ENCODE data around the gene SPINK14. TPM values are rescaled to one million over a fixed set of nuclear protein-coding genes. Genes with fewer than 3 reads are reported as not detected.

The SPINK14 gene
- total and polyA plus RNA-seq, 2 donors from 2014 or later: not detected

GRCh38 chr5:148135091-148136048 lies 33.0 kb upstream of the SPINK14 start:
- Histone ChIP-seq H3K9ac (ENCODE audit: low read length in 3 of 3) (no peak overlapping the region), H3K27me3 (ENCODE audit: control insufficient read depth, insufficient read depth, low read length) (no peaks in the 10 kb centered on the region), H3K4me3 (ENCODE audit: low read length in 3 of 3) (no peak overlapping the region), H3K9me3 (ENCODE audit: control insufficient read depth in 2 of 3, insufficient read depth in 1 of 3, low read length in 3 of 3) (no peaks in the 10 kb centered on the region), H3K4me1 (ENCODE audit: control insufficient read depth in 2 of 3, insufficient read depth in 2 of 3, low read depth in 1 of 3, low read length in 3 of 3) (no peaks in the 10 kb centered on the region), H3K36me3 (ENCODE audit: control insufficient read depth in 2 of 3, insufficient read depth in 3 of 3, low read length in 3 of 3) (no peaks in the 10 kb centered on the region), H3K27ac (ENCODE audit: low read depth in 2 of 2, low read length in 2 of 2) (no peak overlapping the region)
- intact Hi-C loops (cut with DNase I): no loop called here
- no peak for TF ChIP-seq CTCF (IDR thresholded peaks at IDR 0.05; ENCODE audit: borderline replicate concordance, extremely low read depth, insufficient read depth)
- FAIRE-seq (no peak), DNase-seq (no peak)

- no peaks in the 10 kb centered on the region for H3K4me1 ChIP-seq (ENCODE audit: control insufficient read depth in 2 of 3, insufficient read depth in 2 of 3, low read depth in 1 of 3, low read length in 3 of 3)
- H3K27ac ChIP-seq (ENCODE audit: low read depth in 2 of 2, low read length in 2 of 2): no peak overlapping the region
- no peaks in the 10 kb centered on the region for H3K27me3 ChIP-seq (ENCODE audit: control insufficient read depth, insufficient read depth, low read length)
- no peak overlapping the region for H3K9ac ChIP-seq (ENCODE audit: low read length in 3 of 3)
- no peak for DNase-seq
- no peaks in the 10 kb centered on the region for H3K9me3 ChIP-seq (ENCODE audit: control insufficient read depth in 2 of 3, insufficient read depth in 1 of 3, low read length in 3 of 3)
- no peak for TF ChIP-seq CTCF (IDR thresholded peaks at IDR 0.05; ENCODE audit: borderline replicate concordance, extremely low read depth, insufficient read depth)
- no peak overlapping the region for H3K4me3 ChIP-seq (ENCODE audit: low read length in 3 of 3)
- intact Hi-C loops (cut with DNase I): no loop called here
- no peaks in the 10 kb centered on the region for H3K36me3 ChIP-seq (ENCODE audit: control insufficient read depth in 2 of 3, insufficient read depth in 3 of 3, low read length in 3 of 3)
- no peak for FAIRE-seq
Observed at GRCh38 chr5:148140846-148141245, 27.5 kb upstream of the SPINK14 start.

GRCh38 chr5:148141645-148142044 lies 26.7 kb upstream of the SPINK14 start:
- FAIRE-seq (no peak), DNase-seq (no peak)
- no peak overlapping the region for H3K27ac ChIP-seq (ENCODE audit: low read depth in 2 of 2, low read length in 2 of 2)
- no peak overlapping the region for H3K9ac ChIP-seq (ENCODE audit: low read length in 3 of 3)
- H3K4me1 ChIP-seq (ENCODE audit: control insufficient read depth in 2 of 3, insufficient read depth in 2 of 3, low read depth in 1 of 3, low read length in 3 of 3): no peaks in the 10 kb centered on the region
- no peaks in the 10 kb centered on the region for H3K27me3 ChIP-seq (ENCODE audit: control insufficient read depth, insufficient read depth, low read length)
- no peak overlapping the region for H3K4me3 ChIP-seq (ENCODE audit: low read length in 3 of 3)
- intact Hi-C loops (cut with DNase I): no loop called here
- TF ChIP-seq CTCF (IDR thresholded peaks at IDR 0.05; ENCODE audit: borderline replicate concordance, extremely low read depth, insufficient read depth): no peak
- H3K36me3 ChIP-seq (ENCODE audit: control insufficient read depth in 2 of 3, insufficient read depth in 3 of 3, low read length in 3 of 3): no peaks in the 10 kb centered on the region
- H3K9me3 ChIP-seq (ENCODE audit: control insufficient read depth in 2 of 3, insufficient read depth in 1 of 3, low read length in 3 of 3): no peaks in the 10 kb centered on the region

Data from kidney (tissue), 14 donors.